IPS-18a (cell line): Measurements from ENCODE around the gene HIF1A.

Experiments
- H3K27ac ChIP-seq: one replicate; pipeline ENCODE4 v1.5.1; 2013; ENCODE audit warnings: low read length
- H3K27me3 ChIP-seq: one replicate; pipeline ENCODE4 v1.6.1; 2013; ENCODE audit warnings: mild to moderate bottlenecking, low read length; ENCODE audit not compliant: control insufficient read depth, insufficient read depth
- H3K36me3 ChIP-seq: one replicate; pipeline ENCODE4 v1.6.1; 2013; ENCODE audit warnings: low read depth, low read length; ENCODE audit not compliant: control insufficient read depth
- H3K4me1 ChIP-seq: one replicate; pipeline ENCODE4 v1.6.1; 2013; ENCODE audit warnings: low read depth, low read length; ENCODE audit not compliant: control insufficient read depth
- H3K4me3 ChIP-seq: one replicate; pipeline ENCODE4 v1.5.1; 2013; ENCODE audit warnings: low read length
- H3K9ac ChIP-seq: one replicate; pipeline ENCODE4 v1.6.1; 2013; ENCODE audit warnings: mild to moderate bottlenecking, low read length, moderate library complexity
- H3K9me3 ChIP-seq: one replicate; pipeline ENCODE4 v1.6.1; 2013; ENCODE audit warnings: low read depth, low read length; ENCODE audit not compliant: control insufficient read depth

HIF1A gene

DNA sequence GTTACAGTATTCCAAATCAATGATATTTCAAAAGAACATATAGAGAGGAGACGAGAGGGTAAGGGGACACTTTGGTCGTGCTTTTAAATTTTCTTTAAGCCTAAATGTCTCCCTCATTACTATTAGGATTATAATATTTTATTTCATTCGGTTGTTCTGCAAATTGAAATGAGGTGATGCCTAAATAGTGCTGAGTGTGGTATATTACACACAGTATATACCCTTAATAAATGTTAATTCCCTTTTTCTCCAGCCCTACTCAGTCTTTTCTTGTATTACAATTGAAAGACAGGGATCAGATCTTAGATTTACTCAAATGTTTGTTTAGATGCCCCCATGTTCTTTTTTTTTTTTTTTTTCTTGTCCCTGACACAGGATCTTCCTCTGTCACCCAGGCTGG, 74.6 kb downstream of the HIF1A start:
- Histone ChIP-seq H3K27ac (no peak overlapping the region), H3K27me3 (no peaks in the 10 kb centered on the region), H3K36me3 (peaks cover 46% of the 10 kb centered on the region), H3K4me3 (no peak overlapping the region), H3K4me1 (no peaks in the 10 kb centered on the region), H3K9ac (no peak overlapping the region), H3K9me3 (no peaks in the 10 kb centered on the region)

DNA sequence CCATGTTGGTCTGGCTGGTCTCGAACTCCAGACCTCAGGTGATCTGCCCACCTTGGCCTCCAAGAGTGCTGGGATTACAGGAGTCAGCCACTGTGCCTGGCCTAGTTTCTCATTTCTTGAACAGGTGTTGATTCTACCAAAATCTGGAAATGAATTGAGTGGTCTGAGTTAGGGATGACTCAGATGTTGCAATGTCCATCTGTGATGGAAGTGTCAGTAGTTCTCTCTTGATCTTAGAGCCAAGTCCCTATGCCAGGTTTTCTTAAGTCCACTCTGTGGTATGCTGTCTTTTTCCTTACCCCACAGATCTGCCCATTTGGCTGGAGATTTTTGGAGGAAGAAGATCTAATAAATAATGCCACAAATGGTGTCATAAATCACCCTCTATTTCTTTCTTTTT, 79.5 kb downstream of the HIF1A start:
- H3K36me3 ChIP-seq = peaks cover 77% of the 10 kb centered on the region
- H3K9ac ChIP-seq = no peak overlapping the region
- no peak overlapping the region for H3K27ac ChIP-seq
- no peaks in the 10 kb centered on the region for H3K27me3 ChIP-seq
- no peaks in the 10 kb centered on the region for H3K9me3 ChIP-seq
- no peak overlapping the region for H3K4me3 ChIP-seq
- no peaks in the 10 kb centered on the region for H3K4me1 ChIP-seq

GRCh38 chr14:61780125-61780524, 84.8 kb downstream of the HIF1A start:
- H3K9ac ChIP-seq = no peak overlapping the region
- peaks cover 73% of the 10 kb centered on the region for H3K36me3 ChIP-seq
- no peak overlapping the region for H3K4me3 ChIP-seq

DNA sequence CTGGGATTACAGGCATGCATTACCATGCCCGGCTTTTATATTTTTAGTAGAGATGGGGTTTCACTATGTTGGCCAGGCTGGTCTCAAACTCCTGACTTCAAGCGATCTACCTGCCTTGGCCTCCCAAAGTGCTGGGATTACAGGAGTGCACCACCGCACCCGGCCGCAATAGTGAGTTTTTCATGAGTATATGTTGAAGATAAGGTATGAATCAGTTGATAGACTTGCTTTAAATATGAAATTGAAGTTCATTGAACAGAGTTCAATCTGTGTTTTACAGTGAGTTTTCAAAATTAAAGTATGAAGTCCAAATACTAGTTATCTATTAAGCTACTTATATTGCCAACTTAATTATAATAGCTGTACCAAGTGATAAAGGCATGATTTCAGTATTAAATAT, 102.0 kb downstream of the HIF1A start:
- H3K9me3 ChIP-seq = no peaks in the 10 kb centered on the region
- peaks cover 5% of the 10 kb centered on the region for H3K36me3 ChIP-seq
- no peak overlapping the region for H3K9ac ChIP-seq
- peaks cover 11% of the 10 kb centered on the region for H3K4me1 ChIP-seq
- H3K27ac ChIP-seq = no peak overlapping the region
- H3K27me3 ChIP-seq = no peaks in the 10 kb centered on the region
- H3K4me3 ChIP-seq = no peak overlapping the region

More at GRCh38 chr14:61780125-61780524, 84.8 kb downstream of the HIF1A start:
- H3K27me3 ChIP-seq = no peaks in the 10 kb centered on the region
- no peaks in the 10 kb centered on the region for H3K4me1 ChIP-seq
- H3K27ac ChIP-seq = no peak overlapping the region
- no peaks in the 10 kb centered on the region for H3K9me3 ChIP-seq
